SK-N-DZ (cell line): ENCODE measurements around the gene SLC38A2.

Experiments
- DNase-seq: peaks from one replicate; pipeline ENCODE4 v3.0.0-alpha.2; 2015; ENCODE audit warnings: low spot score

Gene SLC38A2

GRCh38 chr12:46395388-46395787, 22.8 kb upstream of the SLC38A2 start:
- DNase-seq, result no peak

GRCh38 chr12:46391630-46392029, 19.1 kb upstream of the SLC38A2 start:
- DNase-seq, result no peak

- no peak for DNase-seq
These were observed 18.3 kb upstream of the SLC38A2 start for GRCh38 chr12:46390881-46391280.

GRCh38 chr12:46390304-46390703, 17.7 kb upstream of the SLC38A2 start:
- no peak for DNase-seq

- DNase-seq, result no peak
These were observed 16.6 kb upstream of the SLC38A2 start for GRCh38 chr12:46389031-46389616.

GRCh38 chr12:46388427-46389021, 16.0 kb upstream of the SLC38A2 start:
- no peak for DNase-seq

GRCh38 chr12:46387670-46388069, 15.1 kb upstream of the SLC38A2 start:
- no peak for DNase-seq

GRCh38 chr12:46386877-46387629, 14.5 kb upstream of the SLC38A2 start:
- DNase-seq, result no peak

GRCh38 chr12:46386360-46386867, 13.8 kb upstream of the SLC38A2 start:
- DNase-seq, result no peak

- no peak for DNase-seq
These were observed 12.9 kb upstream of the SLC38A2 start for GRCh38 chr12:46385438-46385837.

GRCh38 chr12:46384451-46385309, 12.1 kb upstream of the SLC38A2 start:
- DNase-seq, result no peak

GRCh38 chr12:46383654-46384450, 11.3 kb upstream of the SLC38A2 start:
- peak; percentile 50 for DNase-seq

GRCh38 chr12:46382964-46383653, 10.5 kb upstream of the SLC38A2 start:
- DNase-seq, result peak; percentile 91

- no peak for DNase-seq
These were observed 9.9 kb upstream of the SLC38A2 start for GRCh38 chr12:46382408-46382963.

GRCh38 chr12:46380881-46381280, 8.3 kb upstream of the SLC38A2 start:
- DNase-seq, result no peak

- no peak for DNase-seq
These were observed 7.6 kb upstream of the SLC38A2 start for GRCh38 chr12:46380022-46380796.

- no peak for DNase-seq
These were observed 6.8 kb upstream of the SLC38A2 start for GRCh38 chr12:46379352-46379751.

- DNase-seq, result no peak
These were observed 6.0 kb upstream of the SLC38A2 start for GRCh38 chr12:46378530-46378929.

GRCh38 chr12:46377678-46378077, 5.1 kb upstream of the SLC38A2 start:
- no peak for DNase-seq
